ENCODE results near the gene CDH16.
"Not testable (repeated sequence)": the region's sequence is repeated elsewhere in the genome, so short reads cannot be mapped to it uniquely, and the experiment has no call there.

Gene CDH16

DNA sequence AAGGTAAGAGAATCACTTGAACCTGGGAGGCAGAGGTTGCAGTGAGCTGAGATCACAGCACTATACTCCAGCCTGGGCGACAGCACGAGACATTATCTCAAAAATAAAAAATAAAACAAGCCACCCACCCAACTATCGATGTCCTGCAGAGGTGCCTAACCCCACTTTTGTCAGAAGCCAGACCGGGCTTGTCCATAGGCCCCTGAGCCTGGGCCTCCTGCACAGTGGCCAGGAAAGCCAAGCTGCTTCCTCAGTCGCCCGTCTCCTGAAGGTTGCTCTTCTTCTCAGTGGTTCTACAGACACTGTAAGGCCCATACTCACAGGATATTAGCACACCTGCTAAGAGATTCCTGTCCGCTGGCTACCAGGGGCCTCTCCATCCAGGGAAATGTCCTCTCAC is 27.9 kb upstream of the CDH16 start:
- DNase-seq: no peak

DNA sequence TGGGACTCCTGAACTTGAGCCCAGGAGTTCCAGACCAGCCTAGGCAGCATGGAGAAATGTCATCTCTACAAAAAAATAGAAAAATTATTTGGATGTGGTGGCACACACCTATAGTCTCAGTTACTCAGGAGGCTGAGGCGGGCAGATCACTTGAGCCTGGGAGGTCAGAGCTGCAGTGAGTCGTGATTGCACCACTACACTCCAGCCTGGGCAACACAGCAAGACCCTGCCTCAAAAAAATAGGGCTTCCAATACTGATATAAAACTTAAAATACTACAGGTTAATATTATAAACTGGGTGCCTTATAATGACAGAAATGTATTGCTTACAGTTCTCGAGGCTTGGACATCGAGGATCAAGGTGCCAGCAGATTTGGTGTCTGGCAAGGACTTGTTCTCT is 27.3 kb upstream of the CDH16 start:
- no peak for DNase-seq

DNA sequence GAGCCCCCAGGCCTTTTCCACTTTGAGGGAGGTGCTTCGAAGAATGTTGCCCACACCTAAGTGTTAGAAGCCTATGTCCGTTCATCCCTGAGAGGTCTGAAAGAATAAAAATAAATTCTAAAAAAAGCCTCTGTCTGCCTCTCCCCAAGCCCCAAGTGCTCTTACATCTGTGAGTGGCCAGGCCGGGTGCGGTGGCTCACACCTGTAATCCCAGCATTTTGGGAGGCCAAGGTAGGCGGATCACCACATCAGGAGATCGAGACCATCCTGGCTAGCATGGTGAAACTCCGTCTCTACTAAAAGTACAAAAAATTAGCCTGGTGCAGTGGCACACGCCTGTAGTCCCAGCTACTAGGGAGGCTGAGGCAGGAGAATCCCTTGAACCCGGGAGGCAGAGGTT is 26.3 kb upstream of the CDH16 start:
- DNase-seq: not testable (repeated sequence)

DNA sequence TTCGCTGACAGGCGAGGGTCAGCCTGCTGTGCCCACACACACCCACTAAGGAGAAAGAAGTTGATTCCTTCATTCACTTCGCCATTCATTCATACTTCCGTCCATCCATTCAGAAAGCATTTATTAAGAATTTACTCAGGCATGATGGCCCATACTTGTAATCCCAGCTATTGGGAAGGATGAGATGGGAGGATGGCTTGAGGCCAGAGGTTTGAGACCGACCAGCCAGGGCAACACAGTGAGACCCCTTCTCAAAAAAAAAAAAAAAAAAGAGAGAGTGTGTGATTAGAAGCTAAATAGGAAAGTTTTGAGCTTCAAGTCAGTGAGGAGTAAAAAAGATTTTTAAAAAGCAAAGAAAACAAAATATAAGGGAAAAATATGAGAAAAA is 25.4 kb upstream of the CDH16 start:
- no peak for DNase-seq

DNA sequence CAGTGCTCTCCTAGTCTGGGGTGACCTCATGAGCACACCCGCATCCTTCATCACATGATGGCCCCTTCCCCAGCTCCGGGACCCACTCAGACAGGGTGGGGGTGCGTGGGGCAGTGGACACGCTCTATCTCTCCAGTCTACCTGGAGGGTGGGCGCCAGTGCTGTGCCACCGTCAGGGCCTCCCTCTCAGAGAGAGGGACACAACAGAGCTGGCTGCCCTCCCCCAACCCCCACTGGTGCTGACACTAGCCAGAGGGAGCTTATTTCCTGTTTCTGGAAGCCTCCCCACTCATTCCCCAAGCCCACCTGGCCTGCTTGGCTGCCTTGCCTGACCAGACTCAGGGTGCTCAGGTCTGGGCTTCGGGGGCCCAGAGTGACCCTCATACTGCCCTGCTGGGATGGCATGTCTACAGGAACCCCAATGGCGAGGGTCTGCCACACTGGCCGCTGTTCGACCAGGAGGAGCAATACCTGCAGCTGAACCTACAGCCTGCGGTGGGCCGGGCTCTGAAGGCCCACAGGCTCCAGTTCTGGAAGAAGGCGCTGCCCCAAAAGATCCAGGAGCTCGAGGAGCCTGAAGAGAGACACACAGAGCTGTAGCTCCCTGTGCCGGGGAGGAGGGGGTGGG is 24.9 kb upstream of the CDH16 start:
- no peak for DNase-seq

- DNase-seq: no peak
Measured at GRCh38 chr16:66942981-66943380, 24.3 kb upstream of the CDH16 start.

DNA sequence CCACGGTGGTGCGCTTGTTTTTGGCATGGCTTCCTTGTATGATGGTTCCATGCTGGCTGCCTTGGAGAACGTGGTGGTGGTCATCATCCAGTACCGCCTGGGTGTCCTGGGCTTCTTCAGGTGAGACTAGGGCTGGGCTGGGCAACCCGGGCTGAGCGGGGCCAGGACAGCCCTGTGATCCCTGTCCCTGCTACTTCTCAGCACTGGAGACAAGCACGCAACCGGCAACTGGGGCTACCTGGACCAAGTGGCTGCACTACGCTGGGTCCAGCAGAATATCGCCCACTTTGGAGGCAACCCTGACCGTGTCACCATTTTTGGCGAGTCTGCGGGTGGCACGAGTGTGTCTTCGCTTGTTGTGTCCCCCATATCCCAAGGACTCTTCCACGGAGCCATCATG is 21.6 kb upstream of the CDH16 start:
- DNase-seq: no peak

DNA sequence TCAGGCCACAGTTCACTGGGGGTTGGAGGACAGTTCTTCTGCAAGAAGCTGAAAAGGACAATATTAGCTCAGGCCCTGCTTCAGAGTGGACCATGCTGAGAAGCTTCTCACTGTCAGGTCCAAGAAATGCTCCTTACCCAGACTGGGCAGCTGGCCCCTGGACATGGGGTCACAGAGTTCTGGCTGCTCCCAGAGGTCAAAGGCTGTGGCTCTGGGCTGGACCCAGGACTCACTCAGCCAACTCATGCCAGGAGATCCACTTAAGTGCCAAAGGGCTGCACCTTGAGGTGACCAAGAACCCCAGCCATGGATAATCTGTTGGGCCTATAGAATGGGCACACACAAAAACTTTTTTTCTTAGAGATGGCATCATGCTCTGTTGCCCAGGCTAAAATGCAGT is 20.7 kb upstream of the CDH16 start:
- no peak for DNase-seq

- DNase-seq: no peak
Measured at GRCh38 chr16:66937725-66938337, 19.1 kb upstream of the CDH16 start.

DNA sequence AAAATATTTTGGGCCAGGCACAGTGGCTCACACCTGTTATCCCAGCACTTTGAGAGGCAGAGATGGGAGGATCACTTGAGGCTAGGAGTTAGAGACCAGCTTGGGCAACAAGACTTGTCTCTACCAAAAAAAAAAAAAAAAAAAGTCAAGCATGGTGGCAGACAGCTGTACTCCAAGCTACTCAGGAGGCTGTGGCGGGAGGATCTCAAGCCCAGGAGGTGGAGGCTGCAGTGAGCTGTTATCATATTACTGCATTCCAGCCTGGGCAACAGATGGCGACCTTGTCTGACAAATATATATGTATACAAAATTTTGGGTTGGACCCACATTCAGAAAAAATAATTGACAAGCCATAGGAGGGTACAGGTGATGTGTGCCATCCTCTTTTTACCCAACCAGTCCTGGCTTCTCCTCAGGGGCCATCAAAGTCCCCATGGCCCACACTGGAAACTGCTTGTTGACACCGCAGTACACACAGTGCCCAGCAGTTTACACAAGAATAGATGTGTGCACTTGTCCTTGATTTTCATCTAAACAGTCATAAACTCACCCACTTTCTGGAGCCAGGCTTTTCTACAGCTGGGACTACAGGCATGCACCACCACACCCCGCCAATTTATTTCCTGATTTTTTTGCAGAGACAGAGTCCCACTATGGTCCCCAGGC is 18.3 kb upstream of the CDH16 start:
- no peak for DNase-seq

GRCh38 chr16:66936462-66936861 is 17.8 kb upstream of the CDH16 start:
- DNase-seq: no peak

- no peak for DNase-seq
Measured at GRCh38 chr16:66935314-66936011, 16.8 kb upstream of the CDH16 start, which contains the start of gene CES2. CES2 (plus strand) TSS chr16:66935516; CDS start chr16:66935636, 120 bp downstream.

DNA sequence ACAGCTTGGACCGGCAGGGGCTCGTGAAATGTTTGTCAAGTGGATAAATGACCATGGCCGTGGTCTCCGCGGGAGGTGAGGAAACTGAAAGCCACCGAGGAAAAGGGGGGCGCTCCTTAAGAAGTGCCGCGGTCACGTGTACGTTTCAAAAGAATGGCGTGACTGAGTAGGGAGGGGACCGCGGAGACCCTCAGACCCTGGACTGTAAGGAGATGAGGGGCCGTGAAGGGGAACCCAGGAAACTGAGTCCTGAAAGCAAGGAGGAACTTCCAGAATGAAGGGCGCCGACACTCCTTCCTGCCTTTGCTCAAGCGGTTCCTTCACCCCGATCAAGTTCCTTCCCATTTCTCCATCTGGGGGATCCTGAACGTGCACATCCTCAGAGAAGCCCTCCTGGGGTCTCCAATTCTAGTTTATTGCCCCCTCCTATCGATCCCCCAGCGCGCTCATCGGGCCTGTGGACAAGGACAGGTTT is 16.2 kb upstream of the CDH16 start:
- not testable (repeated sequence) for DNase-seq

DNA sequence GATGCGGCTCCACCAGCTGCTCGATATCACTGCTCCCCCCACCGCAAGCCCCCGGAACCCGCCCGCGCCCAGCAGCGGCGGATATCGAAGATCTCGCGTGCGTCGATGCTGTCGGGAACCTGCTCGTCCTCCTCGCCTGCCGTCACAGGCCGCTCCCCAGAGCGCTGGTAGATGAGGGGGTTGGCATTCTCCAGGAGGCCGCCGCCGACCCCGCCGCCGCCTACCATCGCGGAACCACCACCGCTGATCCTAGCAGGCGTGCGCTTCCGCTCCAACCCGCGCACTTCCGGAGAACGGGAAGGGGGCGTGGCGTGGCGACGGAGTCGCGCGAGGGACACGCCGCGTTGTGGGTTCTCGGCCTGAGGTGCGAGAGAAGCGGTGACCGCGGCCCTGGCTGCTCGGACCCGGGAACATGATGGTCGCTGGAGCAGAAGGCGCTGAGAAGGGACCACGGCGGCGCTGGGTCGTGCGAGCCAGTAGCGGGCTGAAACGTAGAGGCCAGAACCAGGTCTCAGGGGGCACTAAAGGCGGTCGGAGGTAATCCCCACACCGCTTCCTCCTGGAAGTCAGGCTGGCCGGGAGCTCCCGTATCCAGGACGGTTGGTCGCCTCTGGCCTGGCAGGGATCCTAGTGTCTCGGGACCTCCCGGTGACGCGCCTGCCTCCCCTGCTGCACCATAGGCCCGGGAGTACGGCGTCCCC is 15.6 kb upstream of the CDH16 start, which contains the start of gene CIAO2B:
Gene CIAO2B, minus strand, starts transcription at position 265 of the 701 bp plus-strand sequence. Its CDS starts 38 bp downstream, at position 227.
- DNase-seq: peak; percentile 79

- no peak for DNase-seq
Measured at GRCh38 chr16:66933776-66934137, 15.1 kb upstream of the CDH16 start.

- no peak for DNase-seq
Measured at GRCh38 chr16:66932076-66932475, 13.4 kb upstream of the CDH16 start.

GRCh38 chr16:66931665-66932064 is 13.0 kb upstream of the CDH16 start:
- no peak for DNase-seq

- no peak for DNase-seq
Measured at GRCh38 chr16:66930189-66930588, 11.5 kb upstream of the CDH16 start.

DNA sequence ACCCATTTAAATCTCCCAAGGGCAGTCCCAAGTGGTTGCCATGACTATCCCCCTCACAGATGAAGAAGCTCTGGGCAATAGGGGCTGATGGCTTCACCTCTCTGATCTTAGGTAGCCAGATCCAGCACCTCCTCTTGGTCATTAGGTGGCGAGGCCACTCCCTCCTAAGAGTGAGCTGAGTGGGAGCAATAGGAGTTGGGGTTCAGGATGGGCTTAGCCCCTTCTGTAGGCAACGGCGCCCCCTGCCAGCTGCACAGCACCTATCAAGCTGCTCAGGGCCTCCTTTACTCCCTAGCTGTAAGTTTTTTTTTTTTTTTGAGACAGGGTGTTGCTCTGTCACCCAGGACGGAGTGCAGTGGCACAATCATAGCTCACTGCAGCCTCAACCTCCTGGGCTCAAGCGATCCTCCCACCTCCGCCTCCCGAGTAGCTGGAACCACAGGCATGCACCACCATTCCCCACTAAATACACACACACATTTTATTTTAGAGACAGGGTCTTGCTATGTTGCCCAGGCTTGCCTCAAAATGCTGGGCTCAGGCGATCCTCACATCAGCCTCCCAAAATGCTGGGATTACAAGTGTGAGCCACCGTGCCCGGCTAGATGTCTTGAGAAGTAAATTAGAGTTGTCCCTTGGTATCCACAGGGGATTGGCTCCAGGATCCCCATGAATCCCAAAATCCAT is 10.2 kb upstream of the CDH16 start:
- no peak for DNase-seq

- no peak for DNase-seq
Measured at GRCh38 chr16:66927918-66928649, 9.4 kb upstream of the CDH16 start.

DNA sequence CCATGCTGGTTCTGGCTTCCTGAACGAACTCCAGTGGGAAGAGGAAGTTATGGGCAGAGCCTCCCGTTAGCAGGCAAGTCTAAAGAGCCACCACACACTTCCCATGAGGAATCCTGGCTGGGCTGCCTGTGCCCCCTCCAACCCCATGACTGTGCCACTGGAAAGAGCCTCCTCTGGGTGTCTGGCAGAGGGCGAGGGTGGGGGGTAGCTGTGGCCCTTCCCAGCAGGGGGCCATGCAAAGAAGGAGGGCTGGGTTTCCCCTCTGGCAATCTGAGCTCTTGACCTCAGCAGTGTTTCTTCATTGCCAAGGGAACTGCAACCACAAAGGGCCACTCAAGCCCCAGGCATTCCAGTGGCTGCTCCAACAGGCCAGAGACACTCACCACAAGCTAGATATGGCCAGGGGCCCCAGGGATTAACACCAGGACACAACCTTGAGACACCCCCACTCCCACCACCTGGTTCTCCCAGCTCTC is 8.3 kb upstream of the CDH16 start:
- no peak for DNase-seq

Data from effector CD8-positive, alpha-beta T cell (primary cell).